Spleen (tissue), 11 donors: Measurements from ENCODE around the gene MVB12A. TPM values are rescaled to one million over a fixed set of nuclear protein-coding genes. Genes with fewer than 3 reads are reported as not detected.

Experiments used
- DNase-seq: peaks from one replicate; pipeline ENCODE4 v3.0.0-alpha.2; 2020
- H3K27ac ChIP-seq, 8 donors: fragments of 200-600 bp; sonication (generic) in 7 of 8; 1 replicate in 4 of 8; 2 replicates in 4 of 8; pipeline versions ENCODE4 v1.5.0 to v1.8.0; 2016 to 2021; ENCODE audit warnings: inconsistent platforms in 4 of 8, mild to moderate bottlenecking in 4 of 8, moderate library complexity in 1 of 8
- H3K27me3 ChIP-seq, 7 donors: fragments of 200-600 bp; sonication (generic) in 6 of 7; replicated peaks in 1 of 7; 1 replicate in 4 of 7; 2 replicates in 3 of 7; pipeline versions ENCODE4 v1.5.0 to v1.8.0; 2016 to 2021; ENCODE audit warnings: inconsistent platforms in 3 of 7, mild to moderate bottlenecking in 1 of 7
- H3K36me3 ChIP-seq, 6 donors: fragments of 200-600 bp; sonication (generic) in 5 of 6; 1 replicate in 4 of 6; 2 replicates in 2 of 6; pipeline versions ENCODE4 v1.5.0 to v1.8.0; 2016 to 2021; ENCODE audit warnings: inconsistent platforms in 2 of 6
- H3K4me1 ChIP-seq, 6 donors: fragments of 200-600 bp; sonication (generic) in 5 of 6; 1 replicate in 3 of 6; 2 replicates in 3 of 6; pipeline versions ENCODE4 v1.5.0 to v1.8.0; 2016 to 2021; ENCODE audit warnings: inconsistent platforms in 3 of 6
- H3K4me3 ChIP-seq, 8 donors: fragments of 200-600 bp; sonication (generic) in 7 of 8; 1 replicate in 4 of 8; 2 replicates in 4 of 8; pipeline versions ENCODE4 v1.5.0 to v1.8.0; 2016 to 2021; ENCODE audit warnings: inconsistent platforms in 4 of 8, mild to moderate bottlenecking in 4 of 8, moderate library complexity in 2 of 8
- H3K9me3 ChIP-seq, 8 donors: fragments of 200-600 bp; sonication (generic) in 7 of 8; 1 replicate in 4 of 8; 2 replicates in 4 of 8; pipeline versions ENCODE4 v1.5.0 to v1.8.0; 2016 to 2021; ENCODE audit warnings: inconsistent platforms in 4 of 8
- POLR2A ChIP-seq, 3 donors: fragments of 450-650 bp; IDR thresholded peaks; one replicate each; pipeline ENCODE4 v1.5.1; 2017; ENCODE audit warnings: antibody characterized with exemption in 3 of 3, mild to moderate bottlenecking in 1 of 3
- POLR2AphosphoS5 ChIP-seq, 3 donors: sonication (generic); formaldehyde crosslinking; IDR thresholded peaks; one replicate each; pipeline ENCODE4 v1.5.1; 2017; ENCODE audit warnings: antibody characterized with exemption in 3 of 3
- WGBS, 5 donors: extraction: QIAGEN DNeasy Blood & Tissue Kit in 3 of 5; methylation state at CpG; one replicate each; pipeline versions ENCODE4 v1.1.5 to v1.1.7; 2013 to 2018; 5-methylcytosine and 5-hydroxymethylcytosine counted together
- intact Hi-C: fragments of 100-400 bp; cut with DNase I; formaldehyde crosslinking; loops from one replicate; pipeline ENCODE4 v1.15.0; 2023; ENCODE audit warnings: low total_unique reads
- polyA plus RNA-seq, 3 donors: library from polyadenylated mRNA; stranded (reverse); fragments of 200-250 nt; gene quantifications; one replicate each; pipeline ENCODE4 v1.2.1, GENCODE V29; 2013
- total RNA-seq, 7 donors: library from RNA; depleted of rRNA in 3 of 7; stranded (reverse); fragments of >200 nt in 3 of 7; fragmentation: NEBNext Ultra II Directional in 4 of 7; extraction: Animal tissue kit (Norgen Biotek cat#: 25700) in 4 of 7; gene quantifications; one replicate each; pipeline versions ENCODE4 v1.1.0 to v1.2.1, GENCODE V29; 2016 to 2021
- TF ChIP-seq, protein P1 (sequence below), 11 experiments: fragments of 200-600 bp in 7 of 11; fragments of 450-650 bp in 4 of 11; sonication (generic) in 4 of 11; IDR thresholded peaks in 8 of 11; conservative IDR thresholded peaks in 3 of 11; 1 replicate in 7 of 11; 2 replicates in 4 of 11; pipeline versions ENCODE4 v1.4.0 to v1.8.0; 2016 to 2021; ENCODE audit warnings: antibody characterized with exemption in 11 of 11, inconsistent platforms in 4 of 11, mild to moderate bottlenecking in 1 of 11
- donor health status: healthy with polysubstance abuse.
- donor health status: DM: no; HTN: no; CAD: no; lungs with moderate emphysema.
- donor health status: DM: no; HTN: no; CAD: no.
- donor health status: Bipolar disorder and iron deficiency.
- donor health status: healthy.
- donor health status: DM: no; HTN: no; CAD: no.
- donor health status: DM: yes; HTN: yes; CAD: no.

Gene MVB12A
- total and polyA plus RNA-seq, 10 donors = 31.7 to 62.0 (median 39.9) TPM

DNA sequence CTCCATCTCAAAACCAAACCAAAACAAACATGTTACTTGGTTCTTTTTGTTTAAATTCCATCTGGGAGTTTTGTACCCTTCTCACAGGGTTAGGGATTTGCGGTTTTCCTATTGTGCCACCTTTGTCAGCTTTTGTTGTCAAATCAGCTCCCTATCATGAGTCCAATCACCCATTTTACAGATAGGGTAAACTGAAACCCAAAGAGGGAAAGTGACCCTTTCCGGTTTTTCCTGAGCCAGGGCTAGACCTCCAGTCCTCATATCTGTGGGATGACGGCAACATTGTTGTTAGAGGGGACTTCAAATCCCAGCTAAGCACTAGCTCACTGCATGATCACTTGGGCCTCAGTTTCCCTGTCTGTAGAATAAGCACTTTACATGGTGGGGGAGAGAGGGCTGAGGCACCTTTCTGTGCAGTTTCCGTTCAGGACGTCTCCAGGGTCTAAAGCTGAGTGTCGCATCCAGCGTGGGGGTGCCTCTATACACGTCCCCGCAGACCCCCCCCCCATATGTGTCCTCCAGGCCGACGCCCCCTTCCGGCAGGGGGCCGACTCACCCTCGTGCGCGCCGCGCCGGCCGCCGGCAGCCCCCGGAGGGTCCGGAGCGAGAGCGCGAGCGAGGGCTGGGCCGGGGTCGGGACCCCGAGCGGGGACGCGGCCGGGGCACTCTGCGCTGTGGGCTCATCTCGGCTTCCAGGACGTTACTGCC, 29.7 kb upstream of the MVB12A start:
- Histone ChIP-seq H3K36me3 (no peaks in the 10 kb centered on the region), H3K27me3 (peaks cover 0 to 29% (median 0%) of the 10 kb centered on the region in 7 donors), H3K4me1 (peaks cover 9 to 55% (median 48%) of the 10 kb centered on the region in 6 donors), H3K9me3 (peaks cover 0 to 10% (median 2%) of the 10 kb centered on the region in 8 donors), H3K27ac (peak overlapping the region in 5 of 8 donors; percentile 33 to 61 (median 49)), H3K4me3 (peak overlapping the region; percentile 32 to 78 (median 47))
- no peak for DNase-seq
- TF ChIP-seq, protein P1, sequence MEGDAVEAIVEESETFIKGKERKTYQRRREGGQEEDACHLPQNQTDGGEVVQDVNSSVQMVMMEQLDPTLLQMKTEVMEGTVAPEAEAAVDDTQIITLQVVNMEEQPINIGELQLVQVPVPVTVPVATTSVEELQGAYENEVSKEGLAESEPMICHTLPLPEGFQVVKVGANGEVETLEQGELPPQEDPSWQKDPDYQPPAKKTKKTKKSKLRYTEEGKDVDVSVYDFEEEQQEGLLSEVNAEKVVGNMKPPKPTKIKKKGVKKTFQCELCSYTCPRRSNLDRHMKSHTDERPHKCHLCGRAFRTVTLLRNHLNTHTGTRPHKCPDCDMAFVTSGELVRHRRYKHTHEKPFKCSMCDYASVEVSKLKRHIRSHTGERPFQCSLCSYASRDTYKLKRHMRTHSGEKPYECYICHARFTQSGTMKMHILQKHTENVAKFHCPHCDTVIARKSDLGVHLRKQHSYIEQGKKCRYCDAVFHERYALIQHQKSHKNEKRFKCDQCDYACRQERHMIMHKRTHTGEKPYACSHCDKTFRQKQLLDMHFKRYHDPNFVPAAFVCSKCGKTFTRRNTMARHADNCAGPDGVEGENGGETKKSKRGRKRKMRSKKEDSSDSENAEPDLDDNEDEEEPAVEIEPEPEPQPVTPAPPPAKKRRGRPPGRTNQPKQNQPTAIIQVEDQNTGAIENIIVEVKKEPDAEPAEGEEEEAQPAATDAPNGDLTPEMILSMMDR (IDR thresholded peaks at IDR 0.05 in 8 of 11, conservative IDR thresholded peaks at IDR 0.05 in 3 of 11) = no peak
- no peak for TF ChIP-seq POLR2A (IDR thresholded peaks at IDR 0.05)
- TF ChIP-seq POLR2AphosphoS5 (IDR thresholded peaks at IDR 0.05) = no peak
- 8 to 37% (median 9%) methylated on average over 7 to 37 of the region's 37 CpGs for WGBS, 5 donors
- intact Hi-C loops = loop anchor here (5.0 kb wide), 2 partner anchors 43 to 98 kb away; no protein-coding TSS in a partner anchor

DNA sequence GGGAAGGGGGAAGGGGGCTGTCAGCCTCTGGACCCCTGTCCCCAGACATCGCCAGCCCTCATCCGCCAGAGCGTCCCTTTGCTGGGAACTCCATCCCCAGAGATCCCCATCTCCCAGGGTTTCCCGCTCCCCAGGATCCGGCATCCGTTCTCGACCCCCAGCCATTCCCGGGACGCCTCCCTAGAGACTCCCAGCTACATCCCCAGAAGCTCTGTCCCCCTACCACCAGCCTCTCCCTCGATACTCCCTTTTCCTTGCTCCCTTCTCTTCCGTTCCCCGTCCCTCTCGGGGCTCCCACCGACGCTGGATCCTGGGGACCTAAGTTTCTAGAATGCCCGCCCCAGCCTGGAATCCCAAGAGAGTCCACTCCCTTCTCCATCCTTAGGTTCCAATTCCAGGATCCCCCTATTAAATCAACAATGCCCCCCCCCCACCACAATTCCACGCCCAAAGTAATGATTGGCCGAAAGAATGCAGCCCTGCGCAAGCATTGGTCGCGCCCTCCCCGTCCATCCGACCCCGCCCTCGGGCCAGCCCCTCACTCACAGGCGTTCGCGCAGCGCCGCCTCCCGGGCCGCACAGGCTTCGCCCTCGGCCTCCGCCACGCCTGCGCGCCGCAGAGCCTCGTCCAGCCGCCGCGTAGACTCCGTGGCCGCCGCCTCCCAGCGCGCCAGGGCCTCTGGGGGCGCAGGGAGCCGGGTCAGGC, 29.0 kb upstream of the MVB12A start:
- intact Hi-C loops = no loop called here
- H3K36me3 ChIP-seq = no peaks in the 10 kb centered on the region
- H3K4me3 ChIP-seq = peak overlapping the region; percentile 32 to 78 (median 47)
- peak; percentile 96 for DNase-seq
- H3K27ac ChIP-seq = peak overlapping the region in 5 of 8 donors; percentile 46 to 67 (median 61)
- 1% methylated on average over 41 to 50 of the region's 50 CpGs for WGBS, 5 donors
- peaks cover 0 to 29% (median 0%) of the 10 kb centered on the region in 7 donors for H3K27me3 ChIP-seq
- peaks cover 12 to 57% (median 49%) of the 10 kb centered on the region in 6 donors for H3K4me1 ChIP-seq
- H3K9me3 ChIP-seq = peaks cover 0 to 10% (median 2%) of the 10 kb centered on the region in 8 donors
- TF ChIP-seq POLR2AphosphoS5 (IDR thresholded peaks at IDR 0.05) = peak; percentile 65 to 81 (median 79)
- TF ChIP-seq POLR2A (IDR thresholded peaks at IDR 0.05) = no peak
- TF ChIP-seq, protein P1 (IDR thresholded peaks at IDR 0.05 in 8 of 11, conservative IDR thresholded peaks at IDR 0.05 in 3 of 11) = peak; percentile 45 to 93 (median 88)

DNA sequence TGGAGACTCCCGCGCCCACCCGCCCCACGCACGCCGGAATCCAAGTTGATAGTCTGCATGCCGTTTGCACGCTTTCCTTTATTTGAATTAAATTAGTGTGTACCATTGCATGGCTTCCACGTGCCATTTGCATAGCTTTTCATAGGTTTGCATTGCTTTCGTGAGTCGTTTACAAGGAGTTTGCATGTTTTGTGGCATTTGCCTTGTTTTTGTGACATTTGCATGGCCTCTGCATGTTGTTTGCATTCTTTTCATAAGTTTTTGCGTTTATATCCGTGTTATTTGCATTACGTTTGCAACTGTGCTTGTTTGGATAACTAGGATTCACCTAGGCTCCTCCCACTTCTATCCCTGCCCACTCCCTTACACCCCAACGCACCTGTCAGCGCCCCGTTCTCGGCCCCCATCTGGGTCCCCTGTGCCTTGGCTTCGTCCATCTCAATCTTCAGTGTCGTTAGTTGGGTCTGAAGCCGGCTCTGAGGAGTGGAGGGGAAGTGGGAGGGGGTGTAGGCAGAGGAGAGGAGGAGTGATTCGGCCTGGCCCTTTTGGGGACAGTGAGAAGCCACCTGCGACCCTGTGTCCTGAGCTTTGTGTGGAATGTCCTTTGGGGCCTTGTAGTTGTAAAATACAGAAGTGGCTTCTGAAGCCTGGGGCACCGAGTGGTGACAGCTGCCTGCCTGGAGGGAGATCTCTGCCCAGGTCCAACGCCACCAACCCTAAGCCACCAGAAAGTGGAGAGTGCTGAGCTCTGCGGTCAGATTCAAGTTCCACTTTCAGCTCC, 28.3 kb upstream of the MVB12A start:
- intact Hi-C loops = no loop called here
- TF ChIP-seq POLR2A (IDR thresholded peaks at IDR 0.05) (no peak), POLR2AphosphoS5 (IDR thresholded peaks at IDR 0.05) (peak in 1 of 3 donors; percentile 9)
- TF ChIP-seq, protein P1 (IDR thresholded peaks at IDR 0.05 in 8 of 11, conservative IDR thresholded peaks at IDR 0.05 in 3 of 11) = peak in 6 of 11 experiments; percentile 12 to 45 (median 28)
- WGBS, 5 donors = 2 to 7% (median 5%) methylated on average over 25 to 26 of the region's 26 CpGs

More for the DNA sequence above, 28.3 kb upstream of the MVB12A start:
- H3K4me1 ChIP-seq = peaks cover 12 to 52% (median 45%) of the 10 kb centered on the region in 6 donors
- H3K9me3 ChIP-seq = peaks cover 0 to 10% (median 2%) of the 10 kb centered on the region in 8 donors
- no peaks in the 10 kb centered on the region for H3K36me3 ChIP-seq
- DNase-seq = no peak
- H3K27ac ChIP-seq = peak overlapping the region in 1 of 8 donors; percentile 67
- H3K4me3 ChIP-seq = peak overlapping the region; percentile 4 to 78 (median 47)
- peaks cover 0 to 29% (median 0%) of the 10 kb centered on the region in 7 donors for H3K27me3 ChIP-seq
